K562 (cell line): ENCODE data around the gene TTC28. TPM values are rescaled to one million over a fixed set of nuclear protein-coding genes. Genes with fewer than 3 reads are reported as not detected.

ENCODE experiments used
- ATAC-seq: fragments of 200-7000 bp; cut with Tn5 transposase; 3 replicates; pipeline ENCODE4 v1.9.1; 2020; ENCODE audit warnings: moderate library complexity
- BruUV-seq: library from RNA; stranded (reverse); fragments of 400-500 nt; replicated peaks from 2 replicates; lab custom pipeline; 2021; lab: Mats Ljungman, UMichigan
- CTCF ChIA-PET: fragments of 300-600 bp; formaldehyde crosslinking; extraction: SDS; loops from one replicate; lab custom pipeline; 2021; ENCODE audit warnings: low intra/inter-chr PET ratio; lab: Yijun Ruan, JAX
- POLR2A ChIA-PET: fragments of 300-600, 350-650 bp; sonication (Branson Sonifier 250); formaldehyde crosslinking; extraction: SDS; loops from one replicate; lab custom pipeline; 2021; ENCODE audit warnings: antibody characterized with exemption, inconsistent platforms; lab: Yijun Ruan, JAX
- DNase-seq, 4 experiments: peaks; one replicate each; pipeline versions ENCODE4 v3.0.0 to v3.0.0-alpha.2; 2011 to 2018; ENCODE audit warnings: low spot score in 3 of 4, mixed read lengths in 3 of 4; ENCODE audit errors: extremely low read depth in 1 of 4
- FAIRE-seq: peaks from 2 replicates; lab custom pipeline; 2011; peaks lifted over from hg19 to GRCh38; lab: Jason Lieb, UNC
- H2AFZ ChIP-seq: 2 replicates; pipeline ENCODE4 v1.6.0; 2011; ENCODE audit warnings: low read depth, low read length, control low read depth, inconsistent platforms
- H3K27ac ChIP-seq: fragments of 200-600 bp; 3 replicates; pipeline ENCODE4 v1.8.0; 2011; ENCODE audit warnings: low read depth, mild to moderate bottlenecking, control low read depth, inconsistent platforms, low read length, moderate library complexity, mixed read lengths; ENCODE audit errors: extremely low read depth
- H3K27me3 ChIP-seq, 2 experiments: fragments of 300-600 bp in 1 of 2; 2 replicates in 1 of 2; 3 replicates in 1 of 2; pipeline versions ENCODE4 v1.6.0 to v1.8.0; 2011; ENCODE audit warnings: inconsistent platforms in 2 of 2, low read length in 2 of 2, mild to moderate bottlenecking in 1 of 2, mixed read lengths in 1 of 2, moderate library complexity in 1 of 2; ENCODE audit not compliant: control insufficient read depth in 2 of 2, insufficient read depth in 2 of 2
- H3K36me3 ChIP-seq: fragments of 300-600 bp; 3 replicates; pipeline ENCODE4 v1.8.0; 2011; ENCODE audit warnings: mild to moderate bottlenecking, low read length, inconsistent platforms; ENCODE audit not compliant: control insufficient read depth, insufficient read depth
- H3K4me1 ChIP-seq, 2 experiments: fragments of 200-600 bp in 1 of 2; replicated peaks in 1 of 2; 2 replicates in 1 of 2; 3 replicates in 1 of 2; pipeline versions ENCODE4 v1.5.1 to v1.8.0; 2011; ENCODE audit warnings: inconsistent platforms in 2 of 2, low read length in 2 of 2, mild to moderate bottlenecking in 1 of 2, mixed read lengths in 1 of 2, moderate library complexity in 1 of 2; ENCODE audit not compliant: control insufficient read depth in 2 of 2, insufficient read depth in 2 of 2
- H3K4me2 ChIP-seq: 2 replicates; pipeline ENCODE4 v1.6.1; 2011; ENCODE audit warnings: low read length, control low read depth, inconsistent platforms, mixed read lengths; ENCODE audit not compliant: insufficient read depth
- H3K4me3 ChIP-seq: fragments of 200-600 bp; sonication (generic), shearing (Covaris generic); 2 replicates; pipeline ENCODE4 v1.5.1; 2016; ENCODE audit warnings: control low read depth, inconsistent platforms
- H3K79me2 ChIP-seq: fragments of 200-600 bp; 3 replicates; pipeline ENCODE4 v1.8.0; 2011; ENCODE audit warnings: low read length, inconsistent platforms; ENCODE audit not compliant: control insufficient read depth, insufficient read depth
- H3K9ac ChIP-seq, 2 experiments: 2 replicates each; pipeline versions ENCODE4 v1.6.0 to v1.6.1; 2011; ENCODE audit warnings: low read depth in 2 of 2, low read length in 2 of 2, control low read depth in 1 of 2, inconsistent platforms in 1 of 2, mild to moderate bottlenecking in 1 of 2, mixed read lengths in 1 of 2; ENCODE audit not compliant: insufficient read depth in 1 of 2
- H3K9me1 ChIP-seq: one replicate; pipeline ENCODE4 v1.6.0; 2011; ENCODE audit warnings: inconsistent platforms, mild to moderate bottlenecking, low read length, moderate library complexity; ENCODE audit not compliant: control insufficient read depth, insufficient read depth
- H3K9me3 ChIP-seq: replicated peaks from 2 replicates; pipeline ENCODE4 v1.5.1; 2011; ENCODE audit warnings: low read depth, low read length, inconsistent platforms; ENCODE audit not compliant: control insufficient read depth, insufficient read depth
- H4K20me1 ChIP-seq: replicated peaks from 2 replicates; pipeline ENCODE4 v1.6.1; 2011; ENCODE audit warnings: low read length, inconsistent platforms, mixed read lengths; ENCODE audit not compliant: control insufficient read depth, insufficient read depth
- ADNP ChIP-seq: fragments of 200-800 bp; sonication (Bioruptor generic); IDR thresholded peaks from 2 replicates; pipeline ENCODE4 v1.6.1; 2016; ENCODE audit warnings: missing genetic modification characterization, missing compliant biosample characterization
- CBFA2T2 ChIP-seq: fragments of 450-650 bp; conservative IDR thresholded peaks from 2 replicates; pipeline ENCODE4 v1.6.1; 2017; ENCODE audit warnings: mild to moderate bottlenecking
- COPS2 ChIP-seq: fragments of 450-650 bp; conservative IDR thresholded peaks from 2 replicates; pipeline ENCODE4 v1.6.1; 2016; ENCODE audit warnings: mild to moderate bottlenecking, moderate library complexity
- DPF2 ChIP-seq: fragments of 450-650 bp; IDR thresholded peaks from 2 replicates; pipeline ENCODE4 v1.6.1; 2016
- NKRF ChIP-seq: fragments of 450-650 bp; IDR thresholded peaks from 2 replicates; pipeline ENCODE4 v1.6.1; 2016; ENCODE audit warnings: borderline replicate concordance
- PATZ1 ChIP-seq: fragments of 250-450 bp; sonication (Bioruptor Pico); IDR thresholded peaks from 2 replicates; pipeline ENCODE4 v1.5.0; 2020; ENCODE audit warnings: mild to moderate bottlenecking, borderline replicate concordance
- PML ChIP-seq: IDR thresholded peaks from 2 replicates; pipeline ENCODE4 v1.6.1; 2012; ENCODE audit warnings: low read length, inconsistent platforms
- RBM15 ChIP-seq: fragments of 200-400 bp; formaldehyde crosslinking; IDR thresholded peaks from 2 replicates; pipeline ENCODE4 v1.6.1; 2018; ENCODE audit warnings: mild to moderate bottlenecking, low read length, moderate library complexity; ENCODE audit not compliant: insufficient read depth
- RFX1 ChIP-seq: fragments of 450-650 bp; IDR thresholded peaks from 2 replicates; pipeline ENCODE4 v1.6.1; 2016; ENCODE audit warnings: mild to moderate bottlenecking, moderate library complexity
- TFAM ChIP-seq: fragments of 250-450 bp; sonication (Bioruptor Pico); conservative IDR thresholded peaks from 2 replicates; pipeline ENCODE4 v1.5.0; 2021; ENCODE audit warnings: mild to moderate bottlenecking, moderate library complexity
- TRIM28 ChIP-seq: fragments of 450-650 bp; IDR thresholded peaks from 2 replicates; pipeline ENCODE4 v1.6.1; 2017
- ZBTB1 ChIP-seq: sonication (generic); formaldehyde crosslinking; IDR thresholded peaks from 2 replicates; pipeline ENCODE4 v1.8.1; 2023; ENCODE audit warnings: missing genetic modification reagents, low read depth, mild to moderate bottlenecking, borderline replicate concordance
- ZNF197 ChIP-seq: fragments of 200-800 bp; sonication (Bioruptor generic); IDR thresholded peaks from 2 replicates; pipeline ENCODE4 v1.6.1; 2016; ENCODE audit warnings: low read depth, missing genetic modification characterization, missing compliant biosample characterization
- ZNF696 ChIP-seq: fragments of 250-450 bp; sonication (Bioruptor Pico); conservative IDR thresholded peaks from 2 replicates; pipeline ENCODE4 v1.4.0; 2020; ENCODE audit warnings: mild to moderate bottlenecking, moderate library complexity
- WGBS: fragments of 100-300 bp; shearing (Covaris generic); methylation state at CpG from one replicate; pipeline ENCODE4 v1.1.6; 2016; ENCODE audit warnings: low coverage, mixed read lengths; ENCODE audit not compliant: insufficient coverage; ENCODE audit errors: missing lambda C conversion rate; 5-methylcytosine and 5-hydroxymethylcytosine counted together
- in situ Hi-C: fragments of 300-500 bp; cut with MboI; formaldehyde crosslinking; loops from 4 replicates; pipeline ENCODE4 v1.15.0; 2018; ENCODE audit warnings: inconsistent platforms, mixed read lengths
- intact Hi-C: fragments of 100-400 bp; cut with micrococcal nuclease; formaldehyde crosslinking; loops from 2 replicates; pipeline ENCODE4 v1.14.2; 2022
- polyA plus RNA-seq, 8 experiments: library from polyadenylated mRNA; depleted of rRNA in 4 of 8; stranded (reverse) in 5 of 8; unstranded in 3 of 8; fragments of >200 nt; fragmentation: Nextera tagmentation in 2 of 8; fragmentation: Illumina TruSeq in 1 of 8; extraction: Ambion mirVana in 2 of 8; extraction: Trizol in 1 of 8; gene quantifications; 2 replicates each; pipeline versions ENCODE4 v1.2.1 to v1.2.3, GENCODE V29; 2011 to 2014; ENCODE audit warnings: inconsistent platforms in 1 of 8, missing spikeins in 1 of 8
- total RNA-seq, 7 experiments: library from RNA; depleted of rRNA in 6 of 7; stranded (reverse); fragments of >200 nt in 6 of 7; fragmentation: Illumina TruSeq in 2 of 7; extraction: Trizol in 2 of 7; gene quantifications; 2 replicates each; pipeline versions ENCODE4 v1.2.1 to v1.2.3, GENCODE V29; 2011 to 2021; ENCODE audit warnings: low replicate concordance in 1 of 7

The TTC28 gene
- total and polyA plus RNA-seq, 9 of the 15 experiments (the other 6 are each of a cell fraction or from before 2014, with no cell fraction given), result 0.22 to 10.7 (median 3.1) TPM

GRCh38 chr22:28250036-28250695, 429.5 kb downstream of the TTC28 start:
- TF ChIP-seq NKRF (no peak), ZBTB1 (CRISPR knock-in tag) (no peak), ZNF696 (CRISPR knock-in tag) (no peak), CBFA2T2 (no peak), TFAM (CRISPR knock-in tag) (no peak), RFX1 (no peak), RBM15 (no peak), DPF2 (no peak), ZNF197 (CRISPR knock-in tag) (no peak), ADNP (no peak), TRIM28 (no peak), PML (no peak), PATZ1 (no peak), COPS2 (no peak)
- peak in 1 of 4 experiments; percentile 14 for DNase-seq
- H3K79me2 ChIP-seq, result no peaks in the 10 kb centered on the region
- H3K36me3 ChIP-seq, result no peaks in the 10 kb centered on the region
- in situ Hi-C loops (no loop called here), intact Hi-C loops (loop anchor here (5.0 kb wide), 1 partner anchor 192 kb away; no protein-coding TSS in a partner anchor)
- ATAC-seq, result no peak
- H3K4me1 ChIP-seq, result peaks cover 3 to 30% of the 10 kb centered on the region in 2 experiments; a peak in 3 of 5 replicates
- 8% methylated on average over 2 of the region's 2 CpGs for WGBS
- no peak overlapping the region for H3K9ac ChIP-seq
- H3K4me2 ChIP-seq, result no peak overlapping the region
- no peaks in the 10 kb centered on the region for H3K9me1 ChIP-seq
- peak overlapping the region; percentile 45; the same call in 1 of the 3 replicates for H3K27ac ChIP-seq
- ChIA-PET CTCF (no interaction called here), POLR2A (interaction anchor here (0.6 to 1.1 kb wide), 3 partner anchors 11 to 73 kb away, joined by 3 read pairs; no protein-coding TSS in a partner anchor)
- no peaks in the 10 kb centered on the region for H3K27me3 ChIP-seq
- H3K4me3 ChIP-seq, result no peak overlapping the region
- H2AFZ ChIP-seq, result 0 out of 2 replicates have a peak overlapping the region, but pooled peaks have one; percentile 25
- no peaks in the 10 kb centered on the region for H3K9me3 ChIP-seq
- FAIRE-seq, result no peak
- no TSS peak for BruUV-seq
- no peaks in the 10 kb centered on the region for H4K20me1 ChIP-seq
